ENCODE results near the gene TRAPPC2.

Gene TRAPPC2

GRCh38 chrX:13697976-13698375 lies 36.4 kb downstream of the TRAPPC2 start:
- H3K9me3 Mint-ChIP-seq: no peaks in the 10 kb centered on the region
- H3K4me3 Mint-ChIP-seq: no peak overlapping the region
- DNase-seq (no peak), ATAC-seq (no peak)
- no peak overlapping the region for H3K27ac Mint-ChIP-seq
- H3K36me3 Mint-ChIP-seq (ENCODE audit: low read depth): peaks cover 22% of the 10 kb centered on the region
- H3K27me3 Mint-ChIP-seq: no peaks in the 10 kb centered on the region
- H3K4me1 Mint-ChIP-seq: peaks cover 74% of the 10 kb centered on the region

- DNase-seq: no peak
- H3K4me3 Mint-ChIP-seq: no peak overlapping the region
- H3K27me3 Mint-ChIP-seq: no peaks in the 10 kb centered on the region
- H3K4me1 Mint-ChIP-seq: peaks cover 75% of the 10 kb centered on the region
- H3K27ac Mint-ChIP-seq: peak overlapping the region; percentile 65
- H3K36me3 Mint-ChIP-seq (ENCODE audit: low read depth): peaks cover 25% of the 10 kb centered on the region
- no peak for ATAC-seq
- no peaks in the 10 kb centered on the region for H3K9me3 Mint-ChIP-seq
These were observed 37.0 kb downstream of the TRAPPC2 start for GRCh38 chrX:13697455-13697854.

GRCh38 chrX:13695601-13696115 lies 38.8 kb downstream of the TRAPPC2 start:
- Mint-ChIP-seq H3K27me3 (no peaks in the 10 kb centered on the region), H3K4me1 (peaks cover 75% of the 10 kb centered on the region), H3K27ac (no peak overlapping the region), H3K9me3 (no peaks in the 10 kb centered on the region), H3K4me3 (no peak overlapping the region), H3K36me3 (ENCODE audit: low read depth) (peaks cover 27% of the 10 kb centered on the region)
- no peak for DNase-seq
- no peak for ATAC-seq

GRCh38 chrX:13694983-13695382 lies 39.4 kb downstream of the TRAPPC2 start:
- Mint-ChIP-seq H3K27ac (peak overlapping the region; percentile 12), H3K27me3 (no peaks in the 10 kb centered on the region), H3K4me3 (no peak overlapping the region), H3K36me3 (ENCODE audit: low read depth) (peaks cover 26% of the 10 kb centered on the region), H3K4me1 (peaks cover 79% of the 10 kb centered on the region), H3K9me3 (no peaks in the 10 kb centered on the region)
- no peak for DNase-seq
- no peak for ATAC-seq

GRCh38 chrX:13694359-13694758 lies 40.1 kb downstream of the TRAPPC2 start:
- no peak for ATAC-seq
- Mint-ChIP-seq H3K27ac (no peak overlapping the region), H3K4me3 (no peak overlapping the region), H3K27me3 (no peaks in the 10 kb centered on the region), H3K36me3 (ENCODE audit: low read depth) (peaks cover 30% of the 10 kb centered on the region), H3K4me1 (peaks cover 76% of the 10 kb centered on the region), H3K9me3 (no peaks in the 10 kb centered on the region)
- DNase-seq: no peak

GRCh38 chrX:13693341-13693961 lies 41.0 kb downstream of the TRAPPC2 start:
- no peak for ATAC-seq
- Mint-ChIP-seq H3K36me3 (ENCODE audit: low read depth) (peaks cover 25% of the 10 kb centered on the region), H3K4me3 (peak overlapping the region; percentile 32), H3K4me1 (peaks cover 72% of the 10 kb centered on the region), H3K27me3 (no peaks in the 10 kb centered on the region), H3K27ac (peak overlapping the region; percentile 73), H3K9me3 (no peaks in the 10 kb centered on the region)
- DNase-seq: no peak

GRCh38 chrX:13692771-13693231 lies 41.6 kb downstream of the TRAPPC2 start:
- peaks cover 78% of the 10 kb centered on the region for H3K4me1 Mint-ChIP-seq
- no peaks in the 10 kb centered on the region for H3K9me3 Mint-ChIP-seq
- peaks cover 25% of the 10 kb centered on the region for H3K36me3 Mint-ChIP-seq (ENCODE audit: low read depth)

GRCh38 chrX:13691841-13692371 lies 42.5 kb downstream of the TRAPPC2 start:
- DNase-seq (no peak), ATAC-seq (no peak)
- Mint-ChIP-seq H3K36me3 (ENCODE audit: low read depth) (peaks cover 21% of the 10 kb centered on the region), H3K4me1 (peaks cover 78% of the 10 kb centered on the region), H3K4me3 (peak overlapping the region; percentile 32), H3K9me3 (no peaks in the 10 kb centered on the region), H3K27ac (peak overlapping the region; percentile 67), H3K27me3 (no peaks in the 10 kb centered on the region)

More at GRCh38 chrX:13692771-13693231, 41.6 kb downstream of the TRAPPC2 start:
- H3K4me3 Mint-ChIP-seq: peak overlapping the region; percentile 32
- peak overlapping the region; percentile 73 for H3K27ac Mint-ChIP-seq
- DNase-seq (no peak), ATAC-seq (no peak)
- H3K27me3 Mint-ChIP-seq: no peaks in the 10 kb centered on the region

- no peaks in the 10 kb centered on the region for H3K27me3 Mint-ChIP-seq
- H3K36me3 Mint-ChIP-seq (ENCODE audit: low read depth): peaks cover 21% of the 10 kb centered on the region
- no peak for ATAC-seq
- H3K4me3 Mint-ChIP-seq: peak overlapping the region; percentile 91
- peak overlapping the region; percentile 97 for H3K27ac Mint-ChIP-seq
- H3K4me1 Mint-ChIP-seq: peaks cover 79% of the 10 kb centered on the region
- H3K9me3 Mint-ChIP-seq: no peaks in the 10 kb centered on the region
- no peak for DNase-seq
These were observed 43.6 kb downstream of the TRAPPC2 start for GRCh38 chrX:13690836-13691235.

GRCh38 chrX:13689741-13690211 lies 44.6 kb downstream of the TRAPPC2 start:
- ATAC-seq: no peak
- H3K27ac Mint-ChIP-seq: peak overlapping the region; percentile 97
- H3K36me3 Mint-ChIP-seq (ENCODE audit: low read depth): peaks cover 15% of the 10 kb centered on the region
- no peaks in the 10 kb centered on the region for H3K27me3 Mint-ChIP-seq
- H3K9me3 Mint-ChIP-seq: no peaks in the 10 kb centered on the region
- peaks cover 81% of the 10 kb centered on the region for H3K4me1 Mint-ChIP-seq
- no peak for DNase-seq
- H3K4me3 Mint-ChIP-seq: peak overlapping the region; percentile 91

GRCh38 chrX:13688958-13689740 lies 45.3 kb downstream of the TRAPPC2 start, which contains the start of gene RAB9A:
Gene RAB9A, plus strand, starts transcription at chrX:13689128. Its CDS starts 19,619 bp downstream, at chrX:13708747.
- H3K27me3 Mint-ChIP-seq: no peaks in the 10 kb centered on the region
- ATAC-seq: peak; percentile 77
- H3K4me1 Mint-ChIP-seq: peaks cover 79% of the 10 kb centered on the region
- no peaks in the 10 kb centered on the region for H3K9me3 Mint-ChIP-seq
- H3K4me3 Mint-ChIP-seq: peak within 1 kb of the TSS; percentile 91
- DNase-seq: peak; percentile 86
- H3K36me3 Mint-ChIP-seq (ENCODE audit: low read depth): peaks cover 18% of the 10 kb centered on the region
- H3K27ac Mint-ChIP-seq: peak within 1 kb of the TSS; percentile 97

- DNase-seq (no peak), ATAC-seq (no peak)
- Mint-ChIP-seq H3K4me1 (peaks cover 79% of the 10 kb centered on the region), H3K36me3 (ENCODE audit: low read depth) (peaks cover 18% of the 10 kb centered on the region), H3K4me3 (peak overlapping the region; percentile 91), H3K27me3 (no peaks in the 10 kb centered on the region), H3K27ac (peak overlapping the region; percentile 97), H3K9me3 (no peaks in the 10 kb centered on the region)
These were observed 45.9 kb downstream of the TRAPPC2 start for GRCh38 chrX:13688384-13688957.

- Mint-ChIP-seq H3K4me1 (peaks cover 67% of the 10 kb centered on the region), H3K36me3 (ENCODE audit: low read depth) (peaks cover 14% of the 10 kb centered on the region), H3K27ac (peak overlapping the region; percentile 97), H3K4me3 (peak overlapping the region; percentile 10), H3K27me3 (no peaks in the 10 kb centered on the region), H3K9me3 (no peaks in the 10 kb centered on the region)
- no peak for DNase-seq
- peak; percentile 20 for ATAC-seq
These were observed 47.2 kb downstream of the TRAPPC2 start for GRCh38 chrX:13687203-13687602.

GRCh38 chrX:13685126-13685763 lies 49.2 kb downstream of the TRAPPC2 start:
- Mint-ChIP-seq H3K27me3 (no peaks in the 10 kb centered on the region), H3K4me3 (no peak overlapping the region), H3K4me1 (peaks cover 51% of the 10 kb centered on the region), H3K9me3 (no peaks in the 10 kb centered on the region), H3K27ac (peak overlapping the region; percentile 33), H3K36me3 (ENCODE audit: low read depth) (peaks cover 7% of the 10 kb centered on the region)
- DNase-seq (no peak), ATAC-seq (no peak)
